Occipital lobe (tissue), 3 donors: ENCODE data around the gene CENPL. TPM values are rescaled to one million over a fixed set of nuclear protein-coding genes. Genes with fewer than 3 reads are reported as not detected.

Experiments used
- DNase-seq: peaks from one replicate; lab custom pipeline; 2025; lab: John Stamatoyannopoulos, UW
- small RNA-seq: library from RNA; depleted of rRNA; stranded (forward); fragments of <200 nt; gene quantifications from one replicate; pipeline ENCODE3, GENCODE V24; 2014
- total RNA-seq: library from RNA; depleted of rRNA; stranded (reverse); fragments of >200 nt; gene quantifications from one replicate; pipeline ENCODE4 v1.2.3, GENCODE V29; 2014

The CENPL gene
- total RNA-seq, 1 donor from 2014 or later = 25.6 TPM

DNA sequence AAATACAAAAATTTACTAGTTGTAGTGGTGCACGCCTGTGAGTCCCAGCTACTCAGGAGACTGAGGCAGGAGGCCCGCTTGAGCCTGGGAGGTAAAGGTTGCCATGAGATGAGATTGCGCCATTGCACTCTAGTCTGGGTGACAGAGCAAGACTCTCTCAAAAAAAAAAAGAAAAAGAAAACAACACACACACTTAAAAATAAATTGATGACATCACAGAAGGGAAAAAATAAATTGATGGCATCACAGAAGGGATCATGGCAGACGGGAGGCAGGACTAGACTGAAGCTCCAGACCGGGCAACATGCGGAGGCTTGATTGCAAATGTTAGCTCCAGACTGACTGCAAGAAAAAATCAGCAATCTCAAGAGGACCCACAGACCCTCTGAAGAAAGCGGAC, 66.6 kb downstream of the CENPL start:
- no peak for DNase-seq

DNA sequence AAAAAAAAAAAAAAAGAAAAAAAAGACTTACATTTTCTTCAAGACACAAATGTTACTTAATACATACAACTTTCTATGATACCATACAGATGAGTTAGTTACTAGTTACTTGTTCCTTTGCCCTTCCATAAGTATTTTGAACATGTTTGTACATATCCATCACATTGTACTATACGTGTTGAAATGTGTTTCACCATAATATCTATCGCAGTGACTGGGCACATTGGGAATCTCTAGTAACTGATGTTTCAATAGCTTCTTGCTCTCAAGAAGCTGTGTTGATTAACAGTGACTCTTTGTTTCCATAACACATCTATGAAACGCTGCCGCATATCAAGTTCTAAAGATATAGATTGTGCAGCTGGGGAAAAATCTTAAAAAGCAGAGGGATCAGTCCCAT, 67.0 kb downstream of the CENPL start:
- DNase-seq = no peak

DNA sequence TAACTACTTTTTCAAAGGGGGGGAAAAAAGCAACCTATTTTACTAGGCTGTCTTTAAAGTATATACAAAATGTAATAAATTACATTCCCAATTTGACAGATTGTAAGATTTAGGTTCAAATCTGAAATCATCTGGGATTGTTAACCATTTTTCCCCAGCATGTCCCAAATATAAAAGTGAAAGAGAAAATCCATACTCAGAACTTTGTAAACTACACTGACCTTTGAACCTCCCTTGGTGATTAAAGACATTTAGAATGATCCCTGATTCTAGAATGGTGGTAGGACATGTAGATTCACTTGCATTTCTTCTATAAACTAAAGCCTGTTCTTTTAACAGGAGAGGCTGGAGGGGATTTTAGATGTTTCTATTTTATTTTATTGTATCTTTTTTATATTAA, 70.9 kb downstream of the CENPL start:
- no peak for DNase-seq

Small RNA genes lying within 50 kb of the gene (small RNA-seq; reads per million reads assigned to genes)
- gene RF00019 = not detected

Other genes starting within 250 kb of the CENPL start
- 8.3 TPM for gene SLC9C2, start 221.8 kb downstream of the CENPL start, total RNA-seq
- gene TEX50, start 189.5 kb downstream of the CENPL start, total RNA-seq = not detected
- gene ANKRD45, start 155.0 kb downstream of the CENPL start, total RNA-seq = 26.2 TPM
- gene KLHL20, start 109.9 kb downstream of the CENPL start, total RNA-seq = 34.9 TPM
- gene DARS2, start 210 bp downstream of the CENPL start, total RNA-seq = 13.3 TPM
- gene GAS5, start 43.1 kb upstream of the CENPL start, total RNA-seq = 605 TPM
- 52.7 TPM for gene ZBTB37, start 43.5 kb upstream of the CENPL start, total RNA-seq
- gene SERPINC1, start 92.4 kb upstream of the CENPL start, total RNA-seq = 0.94 TPM
- 36.7 TPM for gene RC3H1, start 197.5 kb upstream of the CENPL start, total RNA-seq